DMS79 treated with DMSO at 0.1 percent for 48 hours (cell line): ENCODE data around the gene SETD1A.
A peak's percentile ranks its signal among the peaks of the same experiment; 100 is the strongest.

Experiments
- DNase-seq: peaks from one replicate; lab custom pipeline; 2025; lab: John Stamatoyannopoulos, UW

SETD1A gene

GRCh38 chr16:31020536-31020935, 63.0 kb downstream of the SETD1A start:
- DNase-seq: no peak

DNA sequence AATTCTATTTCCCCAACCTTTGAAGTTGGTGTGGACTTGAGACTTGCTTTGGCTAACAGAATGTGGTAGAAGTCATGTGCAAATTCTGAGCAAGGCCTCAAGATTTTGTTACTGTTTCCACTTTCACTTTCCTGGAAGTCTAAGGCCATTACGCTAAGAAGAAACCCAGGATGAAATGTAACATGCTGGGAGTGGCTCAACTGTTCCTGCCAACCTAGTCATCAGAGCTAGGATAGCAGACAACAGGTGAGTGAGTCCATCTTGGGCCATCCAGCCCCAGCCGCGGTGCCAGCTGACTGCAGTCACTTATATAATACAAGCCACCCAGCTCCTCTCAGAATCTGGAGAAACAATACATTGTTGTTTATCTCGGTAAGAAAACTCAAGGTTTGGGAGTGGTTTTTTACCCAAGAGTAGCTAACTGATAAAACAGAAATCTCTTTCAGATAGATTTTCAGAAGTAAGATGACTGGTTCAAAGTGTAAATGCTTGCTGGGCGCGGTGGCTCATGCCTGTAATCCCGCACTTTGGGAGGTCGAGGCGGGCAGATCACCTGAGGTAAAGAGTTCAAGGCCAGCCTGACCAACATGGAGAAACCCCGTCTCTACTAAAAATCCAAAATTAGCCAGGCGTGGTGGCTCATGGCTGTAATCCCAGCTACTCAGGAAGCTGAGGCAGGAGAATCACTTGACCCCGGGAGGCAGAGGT, 65.1 kb downstream of the SETD1A start:
- DNase-seq: no peak

GRCh38 chr16:31023252-31023602, 65.7 kb downstream of the SETD1A start:
- DNase-seq: no peak

GRCh38 chr16:31023627-31024226, 66.2 kb downstream of the SETD1A start:
- no peak for DNase-seq

- DNase-seq: no peak
Observed at GRCh38 chr16:31025339-31025738, 67.8 kb downstream of the SETD1A start.

DNA sequence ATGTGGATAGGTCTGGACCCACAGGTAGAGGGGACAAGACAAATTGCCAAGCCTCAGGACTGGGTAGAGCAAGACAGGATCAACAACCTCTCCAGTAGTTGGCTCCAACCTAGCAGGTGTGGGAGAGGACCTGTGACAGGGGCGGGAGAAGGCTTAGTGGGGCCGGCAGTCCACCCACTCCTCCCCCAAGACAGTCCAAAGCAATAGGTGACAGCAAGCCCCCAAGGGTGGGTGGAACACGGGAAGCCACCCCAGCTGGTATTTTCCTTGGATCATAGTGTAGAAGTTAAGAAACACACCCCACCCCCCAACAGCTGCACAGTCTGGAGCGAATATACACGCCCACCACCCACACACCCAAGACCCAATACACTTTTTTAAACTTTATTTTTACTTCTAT, 71.7 kb downstream of the SETD1A start:
- DNase-seq: no peak

GRCh38 chr16:31031276-31031675, 73.7 kb downstream of the SETD1A start:
- no peak for DNase-seq

- peak; percentile 94 for DNase-seq
Observed at GRCh38 chr16:31032736-31033708, 75.5 kb downstream of the SETD1A start, which contains the start of gene STX4. Gene STX4 (plus strand): TSS chr16:31033558. CDS start chr16:31033806, 248 bp downstream.

- peak; percentile 64 for DNase-seq
Observed at GRCh38 chr16:31033709-31034492, 76.3 kb downstream of the SETD1A start.
